Stimulated activated CD8-positive, alpha-beta memory T cell treated with anti-CD3 and anti-CD28 coated beads, Interleukin-12 subunit alpha, Interleukin-12 subunit beta, amount 100 ng/mL, for 1 hour (primary cell): Measurements from ENCODE around the gene RALGDS.
"Not testable (repeated sequence)": the region's sequence is repeated elsewhere in the genome, so short reads cannot be mapped to it uniquely, and the experiment has no call there.

Experiments
- DNase-seq: peaks from one replicate; pipeline ENCODE4 v3.0.0-alpha.2; 2020; ENCODE audit warnings: low read depth

The RALGDS gene

DNA sequence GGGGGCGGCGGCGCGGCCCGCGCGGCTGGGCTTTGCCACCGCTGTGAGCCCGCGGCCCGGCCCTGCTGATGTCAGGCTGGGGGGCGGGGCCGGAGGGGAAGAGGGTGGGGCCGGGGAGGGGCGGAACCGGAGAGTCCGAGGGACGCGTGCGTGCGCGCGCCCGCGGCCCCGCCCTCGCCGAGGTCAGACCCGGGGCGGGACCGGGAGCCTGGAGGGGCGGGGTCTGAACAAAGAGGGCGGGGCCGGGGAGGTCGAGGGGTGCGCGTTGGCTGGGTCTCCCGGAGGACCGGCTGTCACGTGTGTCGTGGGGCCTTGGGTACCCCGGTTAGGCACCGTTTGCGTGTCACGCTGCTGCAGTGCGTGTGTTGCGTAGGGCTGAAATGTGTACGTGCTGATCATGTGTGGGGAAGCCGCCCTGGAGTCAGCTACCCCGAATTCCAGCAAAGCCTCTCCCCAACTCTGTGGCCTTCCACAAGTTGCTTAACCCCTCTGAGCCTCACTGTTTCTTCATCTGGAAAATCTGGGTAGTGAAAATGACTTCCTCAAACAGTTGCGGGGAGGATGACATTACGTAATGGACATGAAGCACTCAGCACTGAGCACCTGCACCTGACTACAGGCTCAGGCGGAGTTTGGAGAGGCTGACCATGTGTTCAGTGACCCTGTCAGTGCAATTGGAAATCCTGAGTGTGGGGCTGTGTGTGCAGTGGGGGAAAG is at the start of gene RALGDS:
TSS of gene RALGDS (minus strand) at position 43 of the 717 bp plus-strand sequence. CDS start 86 bp downstream, outside the sequence.
- peak; percentile 85 for DNase-seq

DNA sequence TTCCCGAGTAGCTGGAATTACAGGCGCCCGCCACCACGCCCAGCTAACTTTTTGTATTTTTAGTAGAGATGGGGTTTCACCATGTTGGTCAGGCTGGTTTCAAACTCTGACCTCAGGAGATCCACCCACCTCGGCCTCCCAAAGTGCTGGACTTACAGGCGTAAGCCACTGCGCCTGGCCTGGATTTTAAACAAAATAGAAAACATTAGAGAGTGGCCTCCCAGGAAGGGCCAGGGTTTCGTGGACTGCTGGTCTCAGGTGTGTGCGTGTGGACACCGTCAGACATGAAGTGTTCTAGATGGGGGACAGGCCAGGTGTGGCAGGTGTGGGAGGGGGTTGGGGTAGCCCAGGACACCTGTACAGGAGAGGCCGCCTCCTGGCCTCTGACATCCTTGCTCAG is 49.7 kb upstream of the RALGDS start:
- DNase-seq: no peak

DNA sequence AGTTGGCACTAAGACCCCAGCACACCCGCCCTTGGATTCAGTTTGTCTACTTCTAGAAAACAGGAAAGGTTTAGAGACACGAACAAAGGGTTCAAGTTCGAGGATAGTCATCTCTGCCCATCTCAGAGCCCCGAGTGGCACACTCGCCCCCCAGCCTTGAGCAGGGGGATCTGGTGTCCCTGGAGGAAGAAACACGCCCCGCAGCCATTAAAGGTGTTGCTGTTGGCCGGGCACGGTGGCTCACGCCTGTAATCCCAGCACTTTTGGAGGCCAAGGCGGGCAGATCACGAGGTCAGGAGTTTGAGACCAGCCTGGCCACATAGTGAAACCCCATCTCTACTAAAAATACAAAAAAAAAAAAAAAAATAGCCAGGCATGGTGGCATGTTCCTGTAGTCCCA is 48.6 kb upstream of the RALGDS start:
- not testable (repeated sequence) for DNase-seq

DNA sequence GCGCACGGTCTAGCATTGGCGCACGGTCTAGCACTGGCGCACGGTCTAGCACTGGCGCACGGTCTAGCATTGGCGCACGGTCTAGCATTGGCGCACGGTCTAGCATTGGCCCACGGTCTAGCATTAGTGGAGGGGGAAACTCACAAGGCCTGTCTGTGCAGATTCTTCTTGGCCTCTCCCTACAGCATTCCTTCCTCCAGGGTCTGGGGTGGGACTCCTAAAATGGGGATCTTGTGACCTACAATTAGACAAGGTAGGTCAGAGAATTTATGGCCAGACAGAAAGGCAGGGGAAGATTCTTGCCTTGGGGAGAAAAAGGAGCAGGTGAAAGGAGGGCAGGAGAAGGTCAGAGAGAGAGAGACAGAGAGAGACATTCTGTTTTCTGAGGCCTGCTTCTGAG is 48.1 kb upstream of the RALGDS start:
- DNase-seq: no peak

DNA sequence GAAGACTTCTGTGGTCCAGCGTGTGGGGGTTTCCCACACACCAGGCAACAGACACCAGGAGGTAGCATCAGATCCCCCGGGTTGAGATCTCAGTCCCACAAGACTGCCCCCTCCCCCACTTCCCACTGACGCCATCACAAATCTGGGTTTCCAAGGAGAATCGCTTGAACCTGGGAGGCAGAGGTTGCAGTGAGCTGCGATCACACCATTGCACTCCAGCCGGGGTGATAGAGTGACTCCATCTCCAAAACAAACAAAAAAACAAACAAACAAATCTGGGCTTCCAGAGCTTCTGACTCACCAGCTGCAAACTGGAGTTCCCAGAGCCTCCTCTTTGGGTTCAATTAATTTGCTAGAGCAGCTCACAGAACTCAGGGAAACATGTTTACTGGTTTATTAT is 47.4 kb upstream of the RALGDS start:
- no peak for DNase-seq

DNA sequence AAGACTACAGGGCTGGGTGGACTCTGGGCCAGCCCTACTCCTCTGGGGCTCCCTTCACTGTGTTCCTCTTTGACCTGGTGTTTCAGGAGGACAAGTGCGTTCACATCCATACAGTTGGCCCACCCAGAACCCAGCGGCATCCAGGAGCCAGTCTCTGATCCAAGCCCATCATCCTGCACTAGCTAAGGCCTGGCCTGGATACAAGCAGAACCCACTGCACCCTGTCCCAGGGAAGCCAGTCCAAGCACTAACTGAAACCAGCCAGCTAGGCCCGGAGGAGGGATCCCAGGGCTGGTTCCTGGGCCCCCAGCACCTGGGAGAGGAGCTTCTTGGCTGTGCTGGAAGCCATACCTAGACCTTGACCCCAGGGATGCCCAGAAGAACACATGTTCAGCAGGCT is 46.7 kb upstream of the RALGDS start:
- DNase-seq: no peak

DNA sequence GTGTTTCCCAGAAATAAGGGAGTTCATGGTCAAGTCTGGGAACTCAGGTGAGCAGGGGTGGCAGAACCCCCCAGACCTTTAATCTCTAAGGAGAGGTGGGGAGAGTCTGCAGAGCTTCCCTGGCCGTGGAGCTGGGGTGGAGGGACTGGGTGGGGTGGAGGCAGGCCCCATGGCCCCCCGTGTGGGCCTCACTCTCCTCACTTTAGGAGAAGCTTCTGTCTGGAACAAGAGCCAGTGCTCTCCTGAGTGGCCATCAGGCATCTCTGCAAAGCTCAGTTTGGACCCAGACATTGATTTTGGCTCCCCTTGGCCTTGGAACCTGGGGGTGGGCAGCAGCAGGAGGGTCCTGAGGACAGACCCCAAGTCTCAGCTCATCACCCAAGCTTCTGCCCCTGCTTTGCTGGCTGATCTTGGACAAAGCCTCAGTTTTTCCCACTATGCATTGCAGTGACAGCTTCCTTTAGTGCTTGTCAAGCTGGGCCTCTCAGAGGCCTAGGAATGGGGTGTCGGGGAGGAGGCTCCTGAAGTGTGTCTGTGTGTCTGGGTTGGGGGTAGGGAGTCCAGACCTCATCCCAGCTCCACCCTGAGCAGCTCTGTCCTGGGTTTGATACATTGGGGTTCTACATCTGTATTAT is 46.2 kb upstream of the RALGDS start:
- DNase-seq: no peak

DNA sequence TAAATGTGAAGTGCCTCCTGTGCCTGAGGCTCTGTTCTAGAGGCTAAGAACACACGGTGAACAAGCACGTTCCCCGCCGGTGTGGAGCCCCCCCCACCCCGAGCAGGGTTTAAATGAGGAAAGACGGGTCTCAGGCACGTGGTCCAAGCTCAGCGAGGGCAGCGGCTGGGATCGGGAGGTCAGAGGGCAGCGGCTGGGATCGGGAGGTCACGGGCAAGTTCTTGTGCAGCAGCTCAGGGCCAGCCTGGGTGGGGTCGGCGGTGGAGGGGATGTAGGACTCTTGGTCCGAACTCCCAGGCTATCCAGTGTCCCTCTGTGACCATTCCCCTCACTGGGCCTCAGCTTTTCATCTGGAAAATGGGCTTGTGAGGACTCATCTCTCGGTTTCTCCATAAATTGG is 45.4 kb upstream of the RALGDS start:
- DNase-seq: no peak

DNA sequence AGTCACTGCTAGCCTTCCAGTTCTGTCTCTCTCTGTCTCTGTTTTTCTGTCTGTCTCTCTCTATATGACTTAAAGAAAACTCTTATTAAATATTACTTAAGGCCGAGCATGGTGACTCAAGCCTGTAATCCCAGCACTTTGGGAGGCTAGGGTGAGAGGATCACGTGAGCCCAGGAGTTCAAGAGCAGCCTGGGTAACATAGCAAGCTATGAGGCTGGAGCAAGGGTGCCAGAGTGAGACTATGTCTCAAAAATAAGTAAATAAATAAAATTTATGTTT is 44.4 kb upstream of the RALGDS start:
- DNase-seq: no peak

DNA sequence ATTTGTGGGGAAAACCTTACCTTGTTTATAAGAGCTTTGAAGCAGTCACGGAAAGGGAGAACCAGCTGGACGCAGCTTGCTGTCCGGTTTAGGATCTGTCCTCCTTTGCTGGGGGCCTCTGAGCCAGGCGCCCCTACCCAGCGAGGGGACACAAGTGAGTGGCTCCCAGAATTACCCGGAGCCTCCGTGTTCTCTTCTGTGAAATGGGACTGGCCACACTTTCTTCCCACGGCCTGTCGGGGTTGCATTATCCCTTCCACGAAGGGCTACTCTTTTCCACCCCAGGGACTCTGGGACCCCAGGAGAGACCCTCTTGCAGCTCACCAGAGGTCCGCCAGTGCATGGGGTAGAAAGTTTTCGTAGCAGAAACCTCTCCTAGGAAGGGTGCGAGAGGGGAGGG is 43.2 kb upstream of the RALGDS start:
- DNase-seq: no peak

DNA sequence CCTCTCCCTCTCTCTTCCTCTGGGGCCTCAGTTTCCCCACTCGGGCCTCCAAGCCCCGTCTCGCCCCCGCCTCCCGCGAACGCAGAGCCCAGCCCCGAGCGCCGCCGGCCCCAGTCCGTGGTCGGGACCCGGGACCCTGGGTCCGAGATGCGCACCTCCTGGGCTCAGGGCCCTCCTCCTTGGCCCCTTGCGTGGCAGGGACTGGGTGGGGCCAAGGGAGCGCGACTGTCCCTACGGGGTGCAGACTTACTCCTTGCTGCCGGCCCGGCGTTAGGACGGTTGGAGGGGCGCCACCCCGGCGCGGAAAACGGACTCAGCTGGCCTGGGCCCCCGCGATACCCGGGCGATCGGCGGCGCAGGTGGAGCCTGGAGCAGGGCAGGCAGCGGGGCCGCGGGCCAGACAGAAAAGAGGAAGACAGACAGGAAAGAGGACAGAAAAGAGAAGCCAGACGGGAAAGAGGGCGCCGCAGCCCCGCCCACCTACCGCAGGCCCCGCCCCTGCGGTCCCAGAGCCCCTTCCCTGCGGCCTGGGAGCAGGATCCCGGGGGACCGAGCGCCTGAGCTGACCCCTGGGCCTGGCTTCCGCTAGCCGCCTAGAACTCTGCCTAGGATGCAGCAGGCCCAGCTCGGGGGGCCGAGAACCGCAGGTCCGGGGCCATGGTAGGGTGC is 42.6 kb upstream of the RALGDS start, which contains the start of gene GBGT1:
TSS of gene GBGT1 (minus strand) at position 411 of the 669 bp plus-strand sequence. CDS start 1,502 bp downstream, outside the sequence.
- no peak for DNase-seq

DNA sequence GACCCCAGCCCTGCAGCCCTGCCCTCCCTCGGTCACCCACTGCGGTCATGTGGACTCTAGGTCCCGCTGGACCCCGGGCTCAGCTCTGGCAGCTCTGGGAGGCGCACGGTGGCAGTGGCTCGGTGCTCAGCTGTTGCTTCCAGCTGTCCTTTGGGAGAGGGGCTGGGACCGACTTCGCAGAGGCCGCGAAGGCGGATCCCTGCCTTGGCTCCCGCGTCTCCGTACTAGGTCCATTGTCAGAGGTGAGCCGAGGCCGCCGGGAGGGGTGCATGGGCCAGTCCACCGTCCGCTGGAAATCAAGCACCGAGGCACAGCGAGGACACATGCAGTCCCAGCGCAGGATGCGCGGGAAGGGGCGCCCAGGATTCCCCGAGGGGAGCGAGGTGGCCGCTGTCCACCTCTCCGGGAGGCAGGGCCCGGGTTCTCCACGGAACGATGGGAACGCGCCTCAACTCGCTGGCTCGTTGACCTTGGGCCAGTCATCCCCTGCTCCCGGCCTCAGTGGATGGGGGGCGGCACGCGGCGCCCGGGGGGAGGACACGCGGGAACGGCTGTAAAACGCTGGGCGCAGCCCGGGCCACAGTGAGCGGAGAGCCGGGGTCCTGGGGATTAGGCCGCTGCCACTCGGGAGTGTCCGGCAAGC is 41.9 kb upstream of the RALGDS start:
- no peak for DNase-seq

DNA sequence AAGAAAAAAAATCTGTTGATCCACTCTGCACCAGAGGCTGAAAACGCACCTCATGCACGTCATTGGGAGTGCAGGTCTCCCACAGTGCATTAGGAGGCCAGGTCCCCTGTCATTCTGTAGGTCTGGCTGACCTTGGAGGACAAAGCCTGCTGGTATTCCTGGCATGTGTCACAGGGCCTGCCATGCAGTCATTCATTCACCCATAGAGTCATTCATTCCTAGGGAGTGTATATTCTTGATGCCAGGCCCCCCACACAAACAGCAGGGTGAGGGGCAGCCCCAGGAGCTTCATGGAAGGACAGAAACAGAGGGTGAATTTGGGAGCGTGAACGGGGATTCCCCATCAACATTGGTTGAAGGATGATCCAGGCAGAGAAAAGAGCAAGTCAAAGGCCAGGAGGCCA is 40.5 kb upstream of the RALGDS start:
- no peak for DNase-seq

DNA sequence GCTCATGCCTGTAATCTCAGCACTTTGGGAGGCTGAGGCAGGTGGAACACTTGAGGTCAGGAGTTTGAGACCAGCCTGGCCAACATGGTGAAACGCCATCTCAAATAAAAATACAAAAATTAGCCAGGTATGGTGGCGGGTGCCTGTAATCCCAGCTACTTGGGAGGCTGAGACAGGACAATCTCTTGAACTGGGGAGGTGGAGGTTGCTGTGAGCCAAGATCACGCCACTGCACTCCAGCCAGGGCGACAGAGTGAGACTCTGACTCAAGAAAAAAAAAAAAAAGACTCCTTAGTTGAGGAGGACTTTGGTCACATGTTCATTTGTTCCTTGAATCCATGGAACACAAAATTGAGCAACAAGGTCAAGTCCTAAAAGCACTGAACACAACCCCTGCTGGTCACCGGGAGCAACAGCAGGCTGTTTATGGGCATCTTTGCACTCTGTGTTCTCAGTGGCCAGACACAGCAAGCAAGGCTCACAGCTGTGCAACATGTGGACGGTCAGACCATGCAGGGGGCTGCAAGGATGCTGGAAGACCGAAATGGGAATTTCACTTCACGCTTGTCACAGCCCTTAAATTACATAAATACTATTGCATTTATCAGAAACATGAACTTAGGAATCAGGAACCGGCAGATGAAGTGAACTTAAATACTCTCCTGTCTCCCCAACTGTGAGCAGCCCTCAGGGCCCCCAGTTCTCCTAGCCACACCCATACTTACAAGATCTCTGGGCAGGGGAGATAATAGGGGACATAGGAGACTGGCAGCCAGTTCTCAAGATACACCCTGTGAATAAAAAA is 39.9 kb upstream of the RALGDS start:
- DNase-seq: no peak

DNA sequence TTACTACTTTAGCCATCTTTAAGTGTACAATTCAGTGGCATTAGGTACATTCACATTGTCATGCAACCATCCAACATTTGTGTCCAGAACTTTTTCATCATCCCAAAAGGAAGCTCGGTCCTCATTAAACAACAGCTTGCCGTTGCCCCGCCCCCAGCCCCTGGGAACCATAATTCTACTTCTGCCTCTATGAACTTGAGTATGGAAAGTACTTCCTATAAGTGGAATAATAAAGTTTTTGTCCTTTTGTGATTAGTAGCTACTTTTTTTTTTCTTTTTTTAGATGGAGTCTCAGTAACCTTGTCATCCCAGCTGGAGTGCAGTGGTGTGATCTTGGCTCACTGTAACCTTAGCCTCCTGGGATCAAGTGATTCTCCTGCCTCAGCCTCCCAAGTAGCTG is 37.7 kb upstream of the RALGDS start:
- DNase-seq: no peak

DNA sequence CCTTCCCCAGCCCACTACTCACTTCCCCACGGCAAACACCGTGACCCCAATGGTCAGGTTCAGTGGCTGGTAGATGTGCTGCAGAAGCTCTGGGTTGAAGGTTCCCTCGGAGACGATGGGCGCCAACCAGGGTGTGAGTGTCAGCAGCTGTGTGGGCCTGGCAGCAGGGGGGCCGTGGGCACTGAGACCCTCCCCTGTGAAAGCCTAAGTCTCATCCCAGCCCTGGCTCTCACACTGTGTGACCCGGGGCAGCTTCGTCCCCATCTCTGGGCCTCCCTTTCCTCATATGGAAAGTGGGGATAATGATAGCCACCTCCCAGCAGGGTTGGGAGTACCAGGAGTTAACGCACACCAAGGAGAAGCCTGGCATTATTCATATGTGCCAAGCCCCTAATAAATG is 34.1 kb upstream of the RALGDS start:
- no peak for DNase-seq

DNA sequence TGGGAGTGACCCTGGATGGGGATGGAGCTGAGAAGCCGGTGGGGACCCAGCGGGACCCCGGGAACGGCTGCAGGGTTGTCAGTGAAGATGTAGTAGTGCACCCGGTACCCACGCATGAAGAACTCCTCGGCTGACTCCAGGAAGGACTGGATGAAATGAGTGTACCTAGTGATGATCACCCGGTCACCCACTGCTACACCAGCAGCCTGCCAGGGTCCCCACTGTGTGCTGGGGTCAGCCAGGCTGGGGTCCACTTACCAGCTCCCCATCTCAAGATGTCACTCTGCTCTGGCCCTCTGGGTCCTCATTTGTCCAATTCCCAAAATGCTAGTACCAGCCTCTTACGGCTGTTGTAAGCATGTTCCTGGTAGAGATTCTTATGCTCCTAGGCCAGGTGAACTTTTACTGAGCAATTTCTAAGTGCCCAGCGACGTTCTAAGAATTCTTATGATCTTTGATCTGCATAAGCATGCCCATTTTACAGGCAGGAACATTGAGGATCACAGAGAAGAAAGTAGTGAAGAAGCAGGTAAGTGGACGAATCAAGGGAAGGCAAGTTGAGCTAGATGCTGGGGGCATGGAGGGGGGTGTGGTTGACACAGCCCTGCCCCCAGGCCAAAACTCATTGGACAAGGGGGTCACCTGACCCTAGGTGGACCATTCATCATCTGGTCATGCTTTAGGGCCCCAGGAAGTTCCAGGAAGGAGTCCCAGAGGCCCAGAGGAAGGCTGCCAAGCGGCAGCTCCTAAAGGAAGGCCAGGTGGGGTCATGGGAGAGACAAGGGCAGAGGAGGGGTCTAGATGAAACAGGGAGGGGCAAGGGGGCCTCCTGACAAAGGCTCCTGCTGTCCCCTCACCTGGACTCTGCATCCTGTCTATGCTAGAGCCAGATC is 33.3 kb upstream of the RALGDS start:
- no peak for DNase-seq

DNA sequence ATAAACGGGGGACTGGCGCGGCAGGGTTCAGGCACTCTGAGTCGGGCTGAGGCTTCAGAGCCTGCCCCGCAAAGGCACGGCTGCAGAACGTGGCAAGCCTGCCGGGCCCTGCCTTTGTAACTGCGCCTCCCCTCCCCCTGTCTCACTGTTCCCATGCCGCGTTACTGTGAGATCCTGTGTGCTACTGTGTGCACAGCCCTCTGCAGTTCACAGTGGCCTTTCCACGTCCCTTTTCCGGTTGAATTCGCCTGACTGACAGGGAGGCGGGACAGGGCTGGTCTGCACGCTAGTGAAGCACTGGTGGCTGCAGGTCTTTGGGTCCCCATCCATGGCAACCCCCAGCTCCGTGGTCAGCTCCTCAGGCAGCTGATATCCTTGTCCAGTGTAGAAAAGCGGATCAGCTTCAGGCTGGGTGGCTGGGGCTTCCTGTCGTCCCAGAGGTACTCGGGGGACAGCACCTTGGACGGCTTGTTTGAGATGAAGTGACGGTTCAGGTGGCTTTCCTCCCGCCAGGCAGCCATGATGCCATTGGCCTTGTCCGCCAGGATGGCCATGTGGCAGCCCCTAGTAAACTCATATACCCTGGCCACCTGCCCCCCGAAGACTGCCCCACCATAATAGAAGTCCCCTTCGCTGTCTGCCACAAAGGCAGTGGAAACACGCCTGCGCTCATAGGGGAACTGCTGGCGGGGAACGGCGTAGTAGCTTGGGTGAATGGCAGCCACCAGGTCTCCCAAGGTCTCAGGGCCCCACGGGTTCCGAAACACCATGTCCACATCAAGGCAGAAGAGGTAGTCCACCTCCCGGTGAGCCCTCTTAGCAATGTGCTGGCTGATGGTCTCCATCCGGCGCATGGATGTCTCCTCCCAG is 32.4 kb upstream of the RALGDS start:
- DNase-seq: no peak

DNA sequence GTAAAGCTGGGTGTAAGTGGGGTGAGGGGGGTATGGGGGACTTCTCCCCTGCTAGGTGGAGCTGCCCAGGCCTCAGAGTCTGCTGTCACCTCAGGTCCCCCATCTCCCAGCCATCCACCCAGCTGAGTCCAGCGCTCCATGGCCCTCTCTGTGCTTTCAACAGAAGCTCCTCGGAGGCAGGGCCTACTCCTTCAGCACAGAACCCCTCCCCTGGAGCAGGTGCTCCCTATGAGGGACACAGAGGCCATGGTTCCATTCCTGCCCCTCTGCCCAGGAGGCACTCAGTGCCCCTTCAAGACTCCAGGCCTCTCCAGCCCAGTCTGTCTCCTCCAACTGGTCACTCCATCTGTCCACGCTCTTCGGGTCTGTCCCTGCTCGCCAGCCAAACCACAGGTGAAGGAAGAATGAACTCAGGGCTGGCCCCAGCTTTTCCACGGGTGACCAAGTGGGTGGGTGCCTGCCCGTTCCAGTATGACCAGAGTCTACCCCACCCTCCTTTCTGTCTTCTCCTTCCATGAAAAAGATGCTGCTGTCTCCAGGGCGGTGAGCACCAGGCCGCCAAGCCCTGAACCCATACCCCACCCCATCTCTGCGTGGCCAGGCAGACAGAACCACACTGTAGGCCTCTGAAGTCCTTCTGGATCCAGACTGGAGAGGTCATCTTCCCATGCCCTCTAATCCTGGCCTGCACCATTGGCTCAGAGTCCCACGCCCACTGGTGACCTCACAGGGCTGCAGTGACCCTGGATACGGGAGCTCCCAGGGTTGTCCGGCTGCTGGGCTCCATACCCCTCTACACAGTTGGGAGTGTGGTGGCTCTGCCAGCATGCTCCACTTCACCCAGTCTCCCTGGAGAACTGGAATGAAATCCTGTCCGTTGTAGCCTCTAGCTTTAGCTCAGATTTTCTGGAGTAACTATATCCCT is 30.8 kb upstream of the RALGDS start:
- DNase-seq: no peak
